GM12878 (cell line): ENCODE results near the gene KLHL3. TPM values are rescaled to one million over a fixed set of nuclear protein-coding genes. Genes with fewer than 3 reads are reported as not detected.

Experiments
- ATAC-seq: fragments of 200-7000 bp; cut with Tn5 transposase; 3 replicates; pipeline ENCODE4 v1.9.1; 2020; ENCODE audit warnings: mild to moderate bottlenecking, moderate library complexity
- BruUV-seq: library from RNA; stranded (reverse); fragments of 400-500 nt; replicated peaks from 2 replicates; lab custom pipeline; 2021; lab: Mats Ljungman, UMichigan
- CTCF ChIA-PET: fragments of 300-600 bp; sonication (Branson Sonifier 250); formaldehyde crosslinking; extraction: SDS; loops from one replicate; lab custom pipeline; 2021; ENCODE audit warnings: inconsistent platforms; lab: Yijun Ruan, JAX
- POLR2A ChIA-PET: fragments of 350-600 bp; formaldehyde crosslinking; extraction: SDS; loops from one replicate; lab custom pipeline; 2021; ENCODE audit warnings: inconsistent platforms; lab: Charles Lee
- RAD21 ChIA-PET: fragments of 300-600 bp; sonication (Branson Sonifier 250); formaldehyde crosslinking; loops from one replicate; lab custom pipeline; 2023; ENCODE audit warnings: antibody characterized with exemption; ENCODE audit not compliant: unreplicated experiment; lab: Charles Lee
- SMC1A ChIA-PET: fragments of 300-600 bp; sonication (Branson Sonifier 250); formaldehyde crosslinking; loops from one replicate; lab custom pipeline; 2023; ENCODE audit not compliant: unreplicated experiment, uncharacterized antibody; lab: Charles Lee
- DNase-seq: peaks from one replicate; pipeline ENCODE4 v3.0.0-alpha.2; 2011; ENCODE audit warnings: low read depth, low spot score
- FAIRE-seq: peaks from 3 replicates; lab custom pipeline; 2011; peaks lifted over from hg19 to GRCh38; lab: Jason Lieb, UNC
- H2AFZ ChIP-seq: 2 replicates; pipeline ENCODE4 v1.6.0; 2011; ENCODE audit warnings: low read depth, low read length, control low read depth; ENCODE audit not compliant: control insufficient read depth
- H3K27ac ChIP-seq: 2 replicates; pipeline ENCODE4 v1.5.1; 2011; ENCODE audit warnings: control low read depth; ENCODE audit not compliant: control insufficient read depth, insufficient read depth
- H3K27me3 ChIP-seq, 2 experiments: replicated peaks in 1 of 2; 2 replicates each; pipeline versions ENCODE4 v1.6.0 to v1.6.1; 2011; ENCODE audit warnings: low read length in 1 of 2; ENCODE audit not compliant: control insufficient read depth in 2 of 2, insufficient read depth in 2 of 2
- H3K36me3 ChIP-seq, 2 experiments: 2 replicates each; pipeline ENCODE4 v1.5.1; 2011; ENCODE audit warnings: low read length in 1 of 2; ENCODE audit not compliant: control insufficient read depth in 2 of 2, insufficient read depth in 2 of 2
- H3K4me1 ChIP-seq: 2 replicates; pipeline ENCODE4 v1.6.1; 2011; ENCODE audit warnings: mild to moderate bottlenecking, low read length, moderate library complexity, mixed read lengths; ENCODE audit not compliant: control insufficient read depth, insufficient read depth
- H3K4me2 ChIP-seq: 2 replicates; pipeline ENCODE4 v1.6.0; 2011; ENCODE audit warnings: control low read depth; ENCODE audit not compliant: control insufficient read depth, insufficient read depth
- H3K4me3 ChIP-seq: fragments of 200-600 bp; sonication (generic); 2 replicates; pipeline ENCODE4 v1.5.1; 2016
- H3K79me2 ChIP-seq: 2 replicates; pipeline ENCODE4 v1.6.0; 2011; ENCODE audit warnings: low read length; ENCODE audit not compliant: control insufficient read depth, insufficient read depth
- H3K9ac ChIP-seq: 2 replicates; pipeline ENCODE4 v1.8.0; 2011; ENCODE audit warnings: low read length, control low read depth, mixed read lengths; ENCODE audit not compliant: control insufficient read depth, insufficient read depth
- H3K9me3 ChIP-seq: replicated peaks from 3 replicates; pipeline ENCODE4 v1.5.1; 2011; ENCODE audit warnings: mild to moderate bottlenecking, low read length; ENCODE audit not compliant: control insufficient read depth, insufficient read depth
- H4K20me1 ChIP-seq: 2 replicates; pipeline ENCODE4 v1.6.0; 2011; ENCODE audit not compliant: control insufficient read depth, insufficient read depth
- CEBPZ ChIP-seq: fragments of 150-350 bp; IDR thresholded peaks from 2 replicates; pipeline ENCODE4 v1.6.1; 2016; ENCODE audit warnings: low read depth, low read length
- HDGF ChIP-seq: fragments of 450-650 bp; IDR thresholded peaks from 2 replicates; pipeline ENCODE4 v1.6.1; 2016; ENCODE audit warnings: antibody characterized with exemption
- MLLT1 ChIP-seq: fragments of 450-650 bp; IDR thresholded peaks from 2 replicates; pipeline ENCODE4 v1.6.1; 2016; ENCODE audit warnings: mild to moderate bottlenecking
- RAD21 ChIP-seq: IDR thresholded peaks from 2 replicates; pipeline ENCODE4 v1.6.1; 2011; ENCODE audit warnings: mild to moderate bottlenecking, low read depth, low read length, moderate library complexity; ENCODE audit not compliant: insufficient read depth
- WGBS: methylation state at CpG from one replicate; pipeline ENCODE4 v1.1.6; 2016; ENCODE audit warnings: low lambda C conversion rate; ENCODE audit not compliant: insufficient replicate concordance, insufficient coverage; ENCODE audit errors: missing lambda C conversion rate; 5-methylcytosine and 5-hydroxymethylcytosine counted together
- in situ Hi-C: fragments of 300-500 bp; cut with MboI; formaldehyde crosslinking; loops from 9 replicates; pipeline ENCODE4 v1.14.3; 2018; ENCODE audit warnings: mixed read lengths
- intact Hi-C: fragments of 100-400 bp; cut with micrococcal nuclease; formaldehyde crosslinking; loops from one replicate; pipeline ENCODE4 v1.14.2; 2022; ENCODE audit not compliant: unreplicated experiment
- polyA plus RNA-seq, 11 experiments: library from polyadenylated mRNA; depleted of rRNA in 4 of 11; unstranded in 6 of 11; stranded (reverse) in 5 of 11; fragments of >200 nt; fragmentation: Nextera tagmentation in 4 of 11; fragmentation: Illumina TruSeq in 1 of 11; extraction: Ambion mirVana in 4 of 11; extraction: Trizol in 1 of 11; gene quantifications; 1 replicate in 1 of 11; 2 replicates in 10 of 11; pipeline versions ENCODE4 v1.2.1 to v1.2.3, GENCODE V29; 2011 to 2016; ENCODE audit warnings: inconsistent platforms in 2 of 11, missing spikeins in 2 of 11, low read depth in 1 of 11
- total RNA-seq, 4 experiments: library from RNA; depleted of rRNA in 3 of 4; stranded (reverse); fragments of >200 nt in 3 of 4; fragmentation: Illumina TruSeq in 1 of 4; extraction: Trizol in 1 of 4; gene quantifications; 2 replicates each; pipeline versions ENCODE4 v1.2.1 to v1.2.3, GENCODE V29; 2013 to 2021

Gene KLHL3
- total and polyA plus RNA-seq, 10 of the 15 experiments (the other 5 are each of a cell fraction or from before 2014, with no cell fraction given) = 1.7 to 11.7 (median 5.6) TPM

GRCh38 chr5:137619191-137619870 is 116.6 kb downstream of the KLHL3 start:
- ChIA-PET POLR2A (interaction anchor here (0.6 kb wide), 2 partner anchors 295 to 831 kb away, joined by 3 to 5 read pairs; no protein-coding TSS in a partner anchor), SMC1A (interaction anchor here (1.1 kb wide), 1 partner anchor 10 kb away, joined by 6 read pairs; no protein-coding TSS in a partner anchor), CTCF (interaction anchor here (1.0 to 3.3 kb wide), 2 partner anchors 10 to 12 kb away, joined by 4 to 15 read pairs; no protein-coding TSS in a partner anchor), RAD21 (no interaction called here)
- no peak overlapping the region for H3K9ac ChIP-seq
- no peaks in the 10 kb centered on the region for H3K27me3 ChIP-seq
- no peaks in the 10 kb centered on the region for H4K20me1 ChIP-seq
- H3K4me3 ChIP-seq = no peak overlapping the region
- H3K4me2 ChIP-seq = no peak overlapping the region
- no peak for TF ChIP-seq CEBPZ
- no peak for TF ChIP-seq RAD21
- TF ChIP-seq MLLT1 = no peak
- no peak for TF ChIP-seq HDGF
- ATAC-seq (no peak), DNase-seq (no peak), FAIRE-seq (no peak)
- H3K36me3 ChIP-seq = peaks cover 0 to 4% of the 10 kb centered on the region in 2 experiments; a peak in 1 of 4 replicates
- H2AFZ ChIP-seq = no peak overlapping the region
- intact Hi-C loops = no loop called here
- 75% methylated on average over 12 of the region's 12 CpGs for WGBS
- H3K79me2 ChIP-seq = no peaks in the 10 kb centered on the region
- H3K4me1 ChIP-seq = peaks cover 3% of the 10 kb centered on the region
- BruUV-seq = no TSS peak
- no peaks in the 10 kb centered on the region for H3K9me3 ChIP-seq
- H3K27ac ChIP-seq = no peak overlapping the region
- in situ Hi-C loops = no loop called here
